Fibroblast of lung (primary cell): ENCODE data around the gene CACNG3. TPM values are rescaled to one million over a fixed set of nuclear protein-coding genes. Genes with fewer than 3 reads are reported as not detected.

Source experiments
- DNase-seq, 2 donors: peaks; one replicate each; pipeline versions ENCODE4 v3.0.0 to v3.0.0-alpha.2; 2010; ENCODE audit warnings: low read depth in 2 of 2
- H2AFZ ChIP-seq: 2 replicates; pipeline ENCODE4 v1.5.1; 2012; ENCODE audit warnings: low read length, control low read depth, inconsistent platforms
- H3K27ac ChIP-seq: 2 replicates; pipeline ENCODE4 v1.5.1; 2011; ENCODE audit warnings: low read length, control low read depth; ENCODE audit not compliant: insufficient read depth
- H3K27me3 ChIP-seq: 2 replicates; pipeline ENCODE4 v1.5.1; 2011; ENCODE audit warnings: mild to moderate bottlenecking, low read length; ENCODE audit not compliant: control insufficient read depth, insufficient read depth
- H3K36me3 ChIP-seq: 2 replicates; pipeline ENCODE4 v1.5.1; 2011; ENCODE audit warnings: low read length; ENCODE audit not compliant: control insufficient read depth, insufficient read depth
- H3K4me1 ChIP-seq: 2 replicates; pipeline ENCODE4 v1.5.1; 2011; ENCODE audit warnings: low read length; ENCODE audit not compliant: control insufficient read depth, insufficient read depth; ENCODE audit errors: extremely low read depth
- H3K4me2 ChIP-seq: 2 replicates; pipeline ENCODE4 v1.5.1; 2011; ENCODE audit warnings: low read length, control low read depth; ENCODE audit not compliant: insufficient read depth; ENCODE audit errors: extremely low read depth
- H3K4me3 ChIP-seq, 4 experiments: fragments of 200-600 bp in 1 of 4; sonication (generic) in 1 of 4; replicated peaks in 1 of 4; 2 replicates each; pipeline ENCODE4 v1.5.1; 2011 to 2016; ENCODE audit warnings: low read length in 4 of 4, low read depth in 3 of 4, mild to moderate bottlenecking in 3 of 4, control low read depth in 2 of 4, inconsistent platforms in 1 of 4, mixed read lengths in 1 of 4; ENCODE audit not compliant: insufficient read depth in 1 of 4; ENCODE audit errors: control extremely low read depth in 1 of 4
- H3K79me2 ChIP-seq: 2 replicates; pipeline ENCODE4 v1.5.1; 2012; ENCODE audit warnings: mild to moderate bottlenecking, low read length, inconsistent platforms; ENCODE audit not compliant: control insufficient read depth, insufficient read depth
- H3K9ac ChIP-seq: 2 replicates; pipeline ENCODE4 v1.5.1; 2011; ENCODE audit warnings: mild to moderate bottlenecking, low read length, control low read depth; ENCODE audit not compliant: insufficient read depth
- H3K9me3 ChIP-seq: 2 replicates; pipeline ENCODE4 v1.5.1; 2012; ENCODE audit warnings: low read depth, low read length; ENCODE audit not compliant: control insufficient read depth, insufficient read depth
- H4K20me1 ChIP-seq: 2 replicates; pipeline ENCODE4 v1.5.1; 2011; ENCODE audit warnings: low read length; ENCODE audit not compliant: control insufficient read depth, insufficient read depth; ENCODE audit errors: extremely low read depth
- CTCF ChIP-seq, 2 donors: IDR thresholded peaks in 1 of 2; conservative IDR thresholded peaks in 1 of 2; 1 replicate in 1 of 2; 2 replicates in 1 of 2; pipeline ENCODE4 v1.5.1; 2011 to 2012; ENCODE audit warnings: low read length in 2 of 2, control low read depth in 1 of 2, inconsistent platforms in 1 of 2, low read depth in 1 of 2, mild to moderate bottlenecking in 1 of 2
- EZH2 ChIP-seq: IDR thresholded peaks from 2 replicates; pipeline ENCODE4 v1.5.1; 2012; ENCODE audit warnings: low read length, control low read depth, mild to moderate bottlenecking; ENCODE audit errors: missing control alignments
- polyA plus RNA-seq, 2 donors: library from polyadenylated mRNA; depleted of rRNA in 1 of 2; stranded (reverse) in 1 of 2; unstranded in 1 of 2; fragments of >200 nt; gene quantifications; 2 replicates each; pipeline ENCODE4 v1.2.1, GENCODE V29; 2011 to 2012; ENCODE audit warnings: missing spikeins in 1 of 2
- total RNA-seq: library from RNA; depleted of rRNA; stranded (reverse); fragments of >200 nt; gene quantifications from 2 replicates; pipeline ENCODE4 v1.2.1, GENCODE V29; 2014

The CACNG3 gene
- total and polyA plus RNA-seq, 2 donors (not counting 1 experiment from before 2014, with no cell fraction given) = not detected

GRCh38 chr16:24394341-24394740, 138.2 kb downstream of the CACNG3 start:
- no peak for DNase-seq
- no peak overlapping the region for H3K4me3 ChIP-seq

GRCh38 chr16:24396350-24397271, 140.5 kb downstream of the CACNG3 start:
- H3K27ac ChIP-seq = no peak overlapping the region
- no peaks in the 10 kb centered on the region for H3K27me3 ChIP-seq
- no peak overlapping the region for H3K9ac ChIP-seq
- H2AFZ ChIP-seq = no peak overlapping the region
- no peaks in the 10 kb centered on the region for H4K20me1 ChIP-seq
- DNase-seq = no peak
- H3K36me3 ChIP-seq = no peaks in the 10 kb centered on the region
- H3K9me3 ChIP-seq = no peaks in the 10 kb centered on the region
- no peaks in the 10 kb centered on the region for H3K79me2 ChIP-seq
- no peaks in the 10 kb centered on the region for H3K4me1 ChIP-seq
- H3K4me2 ChIP-seq = no peak overlapping the region
- TF ChIP-seq EZH2 (no peak), CTCF (conservative IDR thresholded peaks at IDR 0.05 in 1 of 2, IDR thresholded peaks at IDR 0.05 in 1 of 2; ENCODE audit: low read depth in 1 of 2, low read length in 2 of 2) (no peak)
- H3K4me3 ChIP-seq = no peak overlapping the region

More at GRCh38 chr16:24394341-24394740, 138.2 kb downstream of the CACNG3 start:
- no peak overlapping the region for H3K27ac ChIP-seq
- no peaks in the 10 kb centered on the region for H3K36me3 ChIP-seq
- H4K20me1 ChIP-seq = no peaks in the 10 kb centered on the region
- H3K4me1 ChIP-seq = no peaks in the 10 kb centered on the region
- H2AFZ ChIP-seq = no peak overlapping the region
- TF ChIP-seq EZH2 = no peak
- TF ChIP-seq CTCF (conservative IDR thresholded peaks at IDR 0.05 in 1 of 2, IDR thresholded peaks at IDR 0.05 in 1 of 2; ENCODE audit: low read depth in 1 of 2, low read length in 2 of 2) = no peak
- no peak overlapping the region for H3K4me2 ChIP-seq
- no peaks in the 10 kb centered on the region for H3K79me2 ChIP-seq
- H3K9ac ChIP-seq = no peak overlapping the region
- H3K27me3 ChIP-seq = no peaks in the 10 kb centered on the region
- H3K9me3 ChIP-seq = no peaks in the 10 kb centered on the region

GRCh38 chr16:24409045-24409444, 152.9 kb downstream of the CACNG3 start:
- Histone ChIP-seq H3K4me3 (no peak overlapping the region), H3K4me1 (no peaks in the 10 kb centered on the region), H4K20me1 (no peaks in the 10 kb centered on the region), H3K27ac (no peak overlapping the region), H3K9ac (no peak overlapping the region), H3K79me2 (no peaks in the 10 kb centered on the region), H3K36me3 (no peaks in the 10 kb centered on the region), H3K4me2 (no peak overlapping the region), H3K9me3 (no peaks in the 10 kb centered on the region), H3K27me3 (no peaks in the 10 kb centered on the region), H2AFZ (no peak overlapping the region)
- DNase-seq = no peak
- TF ChIP-seq CTCF (conservative IDR thresholded peaks at IDR 0.05 in 1 of 2, IDR thresholded peaks at IDR 0.05 in 1 of 2; ENCODE audit: low read depth in 1 of 2, low read length in 2 of 2) (no peak), EZH2 (no peak)
